HepG2 (cell line): Measurements from ENCODE around the gene DHX58. TPM values are rescaled to one million over a fixed set of nuclear protein-coding genes. Genes with fewer than 3 reads are reported as not detected.

Experiments used
- ATAC-seq: fragments of 200-7000 bp; cut with Tn5 transposase; 3 replicates; pipeline ENCODE4 v1.9.1; 2020; ENCODE audit warnings: mild to moderate bottlenecking, moderate library complexity
- BruUV-seq: library from RNA; stranded (reverse); fragments of 400-500 nt; replicated peaks from 2 replicates; lab custom pipeline; 2021; lab: Mats Ljungman, UMichigan
- CTCF ChIA-PET: fragments of 300-600 bp; formaldehyde crosslinking; extraction: SDS; loops from one replicate; lab custom pipeline; 2021; ENCODE audit warnings: low total read pairs, inconsistent platforms, low intra/inter-chr PET ratio; lab: Yijun Ruan, JAX
- POLR2A ChIA-PET: fragments of 350-600 bp; sonication (Branson Sonifier 250); formaldehyde crosslinking; loops from one replicate; lab custom pipeline; 2020; ENCODE audit warnings: antibody characterized with exemption, inconsistent platforms; lab: Yijun Ruan, JAX
- DNase-seq: peaks from one replicate; pipeline ENCODE4 v3.0.0-alpha.2; 2015; ENCODE audit warnings: low spot score
- FAIRE-seq: peaks from 3 replicates; lab custom pipeline; 2011; peaks lifted over from hg19 to GRCh38; lab: Jason Lieb, UNC
- H2AFZ ChIP-seq: one replicate; pipeline ENCODE4 v1.6.1; 2011; ENCODE audit warnings: low read length, inconsistent platforms
- H3K27ac ChIP-seq: fragments of 300-600 bp; 3 replicates; pipeline ENCODE4 v1.8.0; 2011; ENCODE audit warnings: mixed run types, mild to moderate bottlenecking, mixed read lengths, low read length, inconsistent platforms; ENCODE audit not compliant: insufficient read depth; ENCODE audit errors: extremely low read length
- H3K27me3 ChIP-seq, 2 experiments: fragments of 200-600 bp in 1 of 2; 2 replicates in 1 of 2; 3 replicates in 1 of 2; pipeline versions ENCODE4 v1.6.0 to v1.8.0; 2011; ENCODE audit warnings: low read length in 2 of 2, mild to moderate bottlenecking in 2 of 2, moderate library complexity in 2 of 2, inconsistent platforms in 1 of 2; ENCODE audit not compliant: insufficient read depth in 2 of 2, control insufficient read depth in 1 of 2
- H3K36me3 ChIP-seq, 2 experiments: fragments of 200-600 bp in 1 of 2; replicated peaks in 1 of 2; 2 replicates in 1 of 2; 3 replicates in 1 of 2; pipeline versions ENCODE4 v1.5.1 to v1.8.0; 2011; ENCODE audit warnings: low read length in 2 of 2, inconsistent platforms in 1 of 2; ENCODE audit not compliant: insufficient read depth in 2 of 2, control insufficient read depth in 1 of 2
- H3K4me1 ChIP-seq: 2 replicates; pipeline ENCODE4 v1.5.1; 2012; ENCODE audit warnings: low read length, inconsistent platforms; ENCODE audit not compliant: insufficient read depth
- H3K4me2 ChIP-seq: 2 replicates; pipeline ENCODE4 v1.6.0; 2011; ENCODE audit warnings: low read depth, low read length, inconsistent platforms
- H3K4me3 ChIP-seq, 3 experiments: fragments of 200-600 bp in 1 of 3; sonication (generic), shearing (Covaris generic) in 1 of 3; replicated peaks in 1 of 3; 2 replicates each; pipeline ENCODE4 v1.5.1; 2011 to 2016; ENCODE audit warnings: low read length in 3 of 3, inconsistent platforms in 2 of 3, low read depth in 2 of 3, mild to moderate bottlenecking in 2 of 3, control low read depth in 1 of 3, mixed read lengths in 1 of 3; ENCODE audit not compliant: insufficient read depth in 1 of 3
- H3K79me2 ChIP-seq: one replicate; pipeline ENCODE4 v1.6.1; 2011; ENCODE audit warnings: low read length, inconsistent platforms; ENCODE audit not compliant: insufficient read depth
- H3K9ac ChIP-seq: 2 replicates; pipeline ENCODE4 v1.6.0; 2011; ENCODE audit warnings: mild to moderate bottlenecking, low read depth, low read length, inconsistent platforms; ENCODE audit not compliant: insufficient read depth
- H3K9me3 ChIP-seq: 2 replicates; pipeline ENCODE4 v1.5.1; 2012; ENCODE audit warnings: mild to moderate bottlenecking, low read length
- H4K20me1 ChIP-seq: 2 replicates; pipeline ENCODE4 v1.6.0; 2011; ENCODE audit warnings: inconsistent platforms, mild to moderate bottlenecking, low read length, moderate library complexity; ENCODE audit not compliant: insufficient read depth
- ATF7 ChIP-seq, 2 experiments: fragments of 450-650 bp in 1 of 2; sonication (generic) in 1 of 2; formaldehyde crosslinking in 1 of 2; IDR thresholded peaks; 2 replicates each; pipeline versions ENCODE4 v1.4.0 to v1.6.1; 2016 to 2020; ENCODE audit warnings: antibody characterized with exemption in 1 of 2, mild to moderate bottlenecking in 1 of 2, missing genetic modification reagents in 1 of 2
- TGIF2 ChIP-seq: IDR thresholded peaks from 2 replicates; pipeline ENCODE4 v1.6.1; 2016; ENCODE audit warnings: control low read depth, missing compliant biosample characterization
- ZNF10 ChIP-seq: sonication (generic); formaldehyde crosslinking; IDR thresholded peaks from 2 replicates; pipeline ENCODE4 v1.4.0; 2020; ENCODE audit warnings: mild to moderate bottlenecking, low read depth, missing genetic modification reagents, borderline replicate concordance
- ZNF432 ChIP-seq: sonication (generic); formaldehyde crosslinking; IDR thresholded peaks from 2 replicates; pipeline ENCODE4 v1.5.0; 2020; ENCODE audit warnings: missing genetic modification reagents, mild to moderate bottlenecking, borderline replicate concordance
- WGBS: methylation state at CpG from one replicate; pipeline ENCODE4 v1.1.6; 2017; ENCODE audit warnings: low lambda C conversion rate; 5-methylcytosine and 5-hydroxymethylcytosine counted together
- in situ Hi-C: cut with HindIII; loops from 2 replicates; pipeline ENCODE4 v1.10.0; 2017; ENCODE audit warnings: low pct_unique_long_range_greater_than_20kb; ENCODE audit not compliant: extremely low pct_ligation_motif_present
- intact Hi-C: fragments of 100-400 bp; cut with micrococcal nuclease; formaldehyde crosslinking; loops from one replicate; pipeline ENCODE4 v1.10.0; 2022; ENCODE audit not compliant: unreplicated experiment
- polyA plus RNA-seq, 8 experiments: library from polyadenylated mRNA; depleted of rRNA in 3 of 8; stranded (reverse) in 7 of 8; unstranded in 1 of 8; fragments of >200 nt; fragmentation: Illumina TruSeq in 4 of 8; extraction: Trizol in 4 of 8; gene quantifications; 2 replicates each; pipeline versions ENCODE4 v1.2.1 to v1.2.3, GENCODE V29; 2011 to 2016; ENCODE audit warnings: low read depth in 4 of 8, missing spikeins in 1 of 8, mixed read lengths in 1 of 8; ENCODE audit not compliant: insufficient read depth in 1 of 8
- total RNA-seq, 5 experiments: library from RNA; depleted of rRNA; stranded (reverse); fragments of >200 nt; fragmentation: Illumina TruSeq; extraction: Trizol; gene quantifications; 2 replicates each; pipeline ENCODE4 v1.2.3, GENCODE V29; 2016; ENCODE audit warnings: low read depth in 1 of 5
- TF ChIP-seq, protein P1 (sequence below): IDR thresholded peaks from 2 replicates; pipeline ENCODE4 v1.6.1; 2016; ENCODE audit warnings: control low read depth
- TF ChIP-seq, protein P2 (sequence below): sonication (generic); formaldehyde crosslinking; IDR thresholded peaks from 2 replicates; pipeline ENCODE4 v1.5.0; 2020; ENCODE audit warnings: mild to moderate bottlenecking, missing genetic modification reagents

Gene DHX58
- total and polyA plus RNA-seq, 2 of the 13 experiments (the other 11 are each of a cell fraction or from before 2014, with no cell fraction given), result 6.7 to 7.8 TPM

DNA sequence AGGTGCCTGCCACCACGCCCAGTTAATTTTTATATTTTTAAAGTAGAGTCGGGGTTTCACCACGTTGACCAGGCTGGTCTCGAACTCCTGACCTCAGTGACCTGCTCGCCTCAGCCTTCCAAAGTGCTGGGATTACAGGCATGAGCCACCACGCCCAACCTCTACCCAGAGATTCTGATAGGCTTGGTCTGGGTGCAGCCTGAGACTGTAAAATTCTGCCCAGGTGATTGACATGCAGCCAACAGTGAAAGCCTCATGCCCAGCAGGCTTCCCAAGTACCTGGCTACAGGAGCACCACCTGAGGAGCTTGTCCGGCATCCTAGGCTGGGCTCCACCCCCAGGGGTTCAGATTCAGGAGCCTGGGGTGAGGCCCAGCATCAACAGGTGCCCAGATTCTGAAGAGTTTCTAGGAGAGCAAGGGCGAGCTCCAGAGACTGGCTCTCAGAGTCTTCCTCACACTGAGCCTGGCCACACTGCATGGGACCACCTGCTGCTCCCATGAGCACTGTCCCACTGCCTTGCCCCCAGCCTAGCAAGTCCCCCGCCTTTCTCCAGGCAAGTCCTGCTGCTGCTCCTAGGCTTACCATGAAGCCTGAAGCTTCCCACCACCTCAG, 30.9 kb downstream of the DHX58 start:
- no peak overlapping the region for H3K4me2 ChIP-seq
- no peaks in the 10 kb centered on the region for H3K36me3 ChIP-seq
- DNase-seq (no peak), FAIRE-seq (no peak), ATAC-seq (peak; percentile 45)
- no peak overlapping the region for H3K4me3 ChIP-seq
- in situ Hi-C loops (no loop called here), intact Hi-C loops (no loop called here)
- no peak overlapping the region for H2AFZ ChIP-seq
- BruUV-seq, result no TSS peak
- H3K9me3 ChIP-seq, result no peaks in the 10 kb centered on the region
- peaks cover 0 to 4% of the 10 kb centered on the region in 2 experiments; a peak in 1 of 5 replicates for H3K27me3 ChIP-seq
- ChIA-PET POLR2A (no interaction called here), CTCF (no interaction called here)
- 59% methylated on average over 9 of the region's 9 CpGs for WGBS
- H3K79me2 ChIP-seq, result no peaks in the 10 kb centered on the region
- no peak overlapping the region for H3K9ac ChIP-seq
- TF ChIP-seq ZNF432 (CRISPR knock-in tag), result no peak
- TF ChIP-seq, protein P1, sequence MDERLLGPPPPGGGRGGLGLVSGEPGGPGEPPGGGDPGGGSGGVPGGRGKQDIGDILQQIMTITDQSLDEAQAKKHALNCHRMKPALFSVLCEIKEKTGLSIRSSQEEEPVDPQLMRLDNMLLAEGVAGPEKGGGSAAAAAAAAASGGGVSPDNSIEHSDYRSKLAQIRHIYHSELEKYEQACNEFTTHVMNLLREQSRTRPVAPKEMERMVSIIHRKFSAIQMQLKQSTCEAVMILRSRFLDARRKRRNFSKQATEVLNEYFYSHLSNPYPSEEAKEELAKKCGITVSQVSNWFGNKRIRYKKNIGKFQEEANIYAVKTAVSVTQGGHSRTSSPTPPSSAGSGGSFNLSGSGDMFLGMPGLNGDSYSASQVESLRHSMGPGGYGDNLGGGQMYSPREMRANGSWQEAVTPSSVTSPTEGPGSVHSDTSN, result peak; percentile 11; the same call in 1 of the 2 replicates
- TF ChIP-seq ZNF10 (CRISPR knock-in tag), result no peak
- no peak overlapping the region for H3K27ac ChIP-seq
- H4K20me1 ChIP-seq, result no peaks in the 10 kb centered on the region
- peaks cover 50% of the 10 kb centered on the region for H3K4me1 ChIP-seq

DNA sequence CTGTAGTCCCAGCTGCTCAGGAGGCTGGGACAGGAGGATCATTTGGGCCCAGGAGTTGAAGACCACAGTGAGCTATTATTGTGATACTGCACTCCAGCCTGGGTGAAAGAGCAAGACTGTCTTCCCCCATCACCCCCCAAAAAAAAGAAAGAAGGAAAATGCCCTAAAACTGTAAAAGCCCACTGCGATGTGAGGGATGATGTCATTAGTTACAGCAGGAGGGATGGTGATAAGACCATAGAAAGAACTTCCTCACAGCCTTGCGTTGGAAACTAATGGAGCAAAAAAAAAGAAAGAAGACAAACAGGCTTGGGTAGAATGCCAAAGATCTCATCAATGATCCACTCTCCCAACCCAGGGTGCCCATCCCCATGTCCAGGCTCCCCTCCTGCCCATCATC, 33.0 kb downstream of the DHX58 start:
- H3K36me3 ChIP-seq, result no peaks in the 10 kb centered on the region
- no peak overlapping the region for H3K4me2 ChIP-seq
- H3K9me3 ChIP-seq, result no peaks in the 10 kb centered on the region
- DNase-seq (no peak), FAIRE-seq (no peak)
- no peak overlapping the region for H3K27ac ChIP-seq
- peaks cover 67% of the 10 kb centered on the region for H3K4me1 ChIP-seq
- H2AFZ ChIP-seq, result no peak overlapping the region
- no peak overlapping the region for H3K4me3 ChIP-seq
- TF ChIP-seq, protein P2, sequence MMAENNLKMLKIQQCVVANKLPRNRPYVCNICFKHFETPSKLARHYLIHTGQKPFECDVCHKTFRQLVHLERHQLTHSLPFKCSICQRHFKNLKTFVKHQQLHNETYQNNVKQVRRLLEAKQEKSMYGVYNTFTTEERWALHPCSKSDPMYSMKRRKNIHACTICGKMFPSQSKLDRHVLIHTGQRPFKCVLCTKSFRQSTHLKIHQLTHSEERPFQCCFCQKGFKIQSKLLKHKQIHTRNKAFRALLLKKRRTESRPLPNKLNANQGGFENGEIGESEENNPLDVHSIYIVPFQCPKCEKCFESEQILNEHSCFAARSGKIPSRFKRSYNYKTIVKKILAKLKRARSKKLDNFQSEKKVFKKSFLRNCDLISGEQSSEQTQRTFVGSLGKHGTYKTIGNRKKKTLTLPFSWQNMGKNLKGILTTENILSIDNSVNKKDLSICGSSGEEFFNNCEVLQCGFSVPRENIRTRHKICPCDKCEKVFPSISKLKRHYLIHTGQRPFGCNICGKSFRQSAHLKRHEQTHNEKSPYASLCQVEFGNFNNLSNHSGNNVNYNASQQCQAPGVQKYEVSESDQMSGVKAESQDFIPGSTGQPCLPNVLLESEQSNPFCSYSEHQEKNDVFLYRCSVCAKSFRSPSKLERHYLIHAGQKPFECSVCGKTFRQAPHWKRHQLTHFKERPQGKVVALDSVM (CRISPR knock-in tag), result 0 out of 2 replicates have a peak, but pooled peaks have one; percentile 22
- no peak for TF ChIP-seq TGIF2 (CRISPR knock-in tag)
- peak; percentile 96 for TF ChIP-seq ATF7 (IDR thresholded peaks at IDR 0.05)
- TF ChIP-seq ATF7 (CRISPR knock-in tag; IDR thresholded peaks at IDR 0.05), result no peak
- TF ChIP-seq, all 625 proteins: peak for 2
- WGBS, result 60% methylated on average over 2 of the region's 2 CpGs
- no peak for ATAC-seq
- BruUV-seq, result no TSS peak
- CTCF ChIA-PET, result no interaction called here
- no peak overlapping the region for H3K9ac ChIP-seq
- POLR2A ChIA-PET, result interaction anchor here (2.0 kb wide), 1 partner anchor 24 kb away, joined by 4 read pairs; no protein-coding TSS in a partner anchor
- no peaks in the 10 kb centered on the region for H4K20me1 ChIP-seq
- H3K27me3 ChIP-seq, result peaks cover 0 to 4% of the 10 kb centered on the region in 2 experiments; a peak in 1 of 5 replicates
- in situ Hi-C loops, result no loop called here
- H3K79me2 ChIP-seq, result no peaks in the 10 kb centered on the region
- intact Hi-C loops, result no loop called here
